A549 (cell line): ENCODE results near the gene HMCN1. TPM values are rescaled to one million over a fixed set of nuclear protein-coding genes. Genes with fewer than 3 reads are reported as not detected.
A peak's percentile ranks its signal among the peaks of the same experiment; 100 is the strongest.

Experiments used
- ATAC-seq, 2 experiments: fragments of 200-7000 bp in 1 of 2; fragments of >200 bp in 1 of 2; cut with Nextera tagmentation in 1 of 2; cut with Tn5 transposase in 1 of 2; 3 replicates each; pipeline versions ENCODE4 v1.8.0 to v1.9.1; 2018 to 2020; ENCODE audit warnings: mild to moderate bottlenecking in 1 of 2, moderate library complexity in 1 of 2
- CTCF ChIA-PET: fragments of 300-600 bp; sonication (Branson Sonifier 250); formaldehyde crosslinking; extraction: SDS; loops from one replicate; lab custom pipeline; 2021; ENCODE audit warnings: antibody characterized with exemption, inconsistent platforms; lab: Yijun Ruan, JAX
- POLR2A ChIA-PET: fragments of 350-600 bp; formaldehyde crosslinking; extraction: SDS; loops from one replicate; lab custom pipeline; 2021; ENCODE audit warnings: antibody characterized with exemption, inconsistent platforms; lab: Yijun Ruan, JAX
- DNase-seq, 2 experiments: peaks; one replicate each; pipeline versions ENCODE4 v3.0.0 to v3.0.0-alpha.2; 2011 to 2016; ENCODE audit warnings: low read depth in 1 of 2, low spot score in 1 of 2
- FAIRE-seq: peaks from 2 replicates; lab custom pipeline; 2011; peaks lifted over from hg19 to GRCh38; lab: Jason Lieb, UNC
- H3K27ac ChIP-seq, 2 experiments: fragments of >200 bp; sonication (Bioruptor Twin); formaldehyde crosslinking; 3 replicates each; pipeline ENCODE4 v1.5.1; 2016 to 2017
- H3K4me1 ChIP-seq: fragments of >200 bp; sonication (Bioruptor Twin); formaldehyde crosslinking; 3 replicates; pipeline ENCODE4 v1.6.1; 2016
- H3K4me2 ChIP-seq: fragments of >200 bp; sonication (Bioruptor Twin); formaldehyde crosslinking; 3 replicates; pipeline ENCODE4 v1.6.1; 2016
- H3K4me3 ChIP-seq: fragments of >200 bp; sonication (Bioruptor Twin); formaldehyde crosslinking; 3 replicates; pipeline ENCODE4 v1.5.1; 2016
- H3K9me3 ChIP-seq: fragments of >200 bp; sonication (Bioruptor Twin); formaldehyde crosslinking; 3 replicates; pipeline ENCODE4 v1.6.1; 2016
- BHLHE40 ChIP-seq: IDR thresholded peaks from 2 replicates; pipeline ENCODE4 v1.6.1; 2012; ENCODE audit warnings: low read depth, low read length, inconsistent platforms
- CBX2 ChIP-seq: fragments of 200-600 bp; sonication (generic); IDR thresholded peaks from 2 replicates; pipeline ENCODE4 v1.6.1; 2016; ENCODE audit warnings: low read depth, mild to moderate bottlenecking, borderline replicate concordance
- CBX8 ChIP-seq: fragments of 200-600 bp; sonication (generic); IDR thresholded peaks from 2 replicates; pipeline ENCODE4 v1.6.1; 2016
- CEBPB ChIP-seq, 2 experiments: fragments of >200 bp in 1 of 2; sonication (Bioruptor Twin) in 1 of 2; formaldehyde crosslinking in 1 of 2; IDR thresholded peaks; 2 replicates each; pipeline ENCODE4 v1.6.1; 2012 to 2016
- EHF ChIP-seq: fragments of 250-450 bp; sonication (Bioruptor Pico); IDR thresholded peaks from 2 replicates; pipeline ENCODE4 v1.5.0; 2020; ENCODE audit warnings: mild to moderate bottlenecking
- EHMT2 ChIP-seq: fragments of 200-600 bp; sonication (generic); IDR thresholded peaks from 2 replicates; pipeline ENCODE4 v1.6.1; 2016; ENCODE audit warnings: antibody characterized with exemption, low read depth, mild to moderate bottlenecking, moderate library complexity
- EP300 ChIP-seq, 2 experiments: fragments of >200 bp; sonication (Bioruptor Twin); formaldehyde crosslinking; IDR thresholded peaks; 2 replicates in 1 of 2; 3 replicates in 1 of 2; pipeline ENCODE4 v1.6.1; 2016 to 2017
- FOSL2 ChIP-seq, 2 experiments: fragments of 450-650 bp in 1 of 2; fragments of >200 bp in 1 of 2; sonication (Bioruptor Twin) in 1 of 2; formaldehyde crosslinking; IDR thresholded peaks; 2 replicates each; pipeline versions ENCODE4 v1.5.0 to v1.6.1; 2016 to 2020; ENCODE audit warnings: mild to moderate bottlenecking in 1 of 2, moderate library complexity in 1 of 2
- HOXB13 ChIP-seq: fragments of 250-450 bp; sonication (Bioruptor Pico); IDR thresholded peaks from 2 replicates; pipeline ENCODE4 v1.5.0; 2020; ENCODE audit warnings: low read depth, mild to moderate bottlenecking, moderate library complexity
- HOXB5 ChIP-seq: fragments of 250-450 bp; sonication (Bioruptor Pico); IDR thresholded peaks from 2 replicates; pipeline ENCODE4 v1.5.0; 2020; ENCODE audit warnings: mild to moderate bottlenecking, moderate library complexity
- KDM1A ChIP-seq: fragments of 200-600 bp; sonication (generic); IDR thresholded peaks from 2 replicates; pipeline ENCODE4 v1.6.1; 2016; ENCODE audit warnings: low read depth, mild to moderate bottlenecking
- MAFK ChIP-seq: fragments of 450-650 bp; IDR thresholded peaks from 2 replicates; pipeline ENCODE4 v1.6.1; 2014; ENCODE audit not compliant: partially characterized antibody
- MAX ChIP-seq: IDR thresholded peaks from 2 replicates; pipeline ENCODE4 v1.6.1; 2012
- NPAS2 ChIP-seq: fragments of 250-450 bp; sonication (Bioruptor Pico); IDR thresholded peaks from 2 replicates; pipeline ENCODE4 v1.8.0; 2022; ENCODE audit warnings: mild to moderate bottlenecking, moderate library complexity, borderline replicate concordance
- POLR2AphosphoS2 ChIP-seq: conservative IDR thresholded peaks from 2 replicates; pipeline ENCODE4 v1.6.1; 2012; ENCODE audit warnings: low read length, improper control_type of control experiment, inconsistent platforms
- RAD21 ChIP-seq, 2 experiments: fragments of >200 bp in 1 of 2; sonication (Bioruptor Twin) in 1 of 2; formaldehyde crosslinking in 1 of 2; IDR thresholded peaks in 1 of 2; conservative IDR thresholded peaks in 1 of 2; 2 replicates in 1 of 2; 3 replicates in 1 of 2; pipeline ENCODE4 v1.6.1; 2012 to 2018; ENCODE audit warnings: inconsistent platforms in 1 of 2
- SMC3 ChIP-seq: fragments of >200 bp; sonication (Bioruptor Twin); formaldehyde crosslinking; IDR thresholded peaks from 3 replicates; pipeline ENCODE4 v1.6.1; 2018; ENCODE audit warnings: inconsistent platforms
- SREBF2 ChIP-seq: fragments of 450-650 bp; IDR thresholded peaks from 2 replicates; pipeline ENCODE4 v1.6.1; 2014; ENCODE audit warnings: mild to moderate bottlenecking, moderate library complexity
- TP53 ChIP-seq: fragments of 250-450 bp; sonication (Bioruptor Pico); IDR thresholded peaks from 2 replicates; pipeline ENCODE4 v1.5.0; 2021; ENCODE audit warnings: mild to moderate bottlenecking, moderate library complexity
- ZC3H11A ChIP-seq: fragments of 450-650 bp; IDR thresholded peaks from 2 replicates; pipeline ENCODE4 v1.6.1; 2014; ENCODE audit warnings: antibody characterized with exemption, mild to moderate bottlenecking
- ZFP36 ChIP-seq: fragments of 450-650 bp; IDR thresholded peaks from 2 replicates; pipeline ENCODE4 v1.6.1; 2014; ENCODE audit warnings: borderline replicate concordance; ENCODE audit not compliant: partially characterized antibody
- WGBS: methylation state at CpG from one replicate; pipeline ENCODE4 v1.1.6; 2017; ENCODE audit errors: missing lambda C conversion rate; 5-methylcytosine and 5-hydroxymethylcytosine counted together
- polyA plus RNA-seq, 4 experiments: library from polyadenylated mRNA; depleted of rRNA in 3 of 4; stranded (reverse); fragments of >200 nt; fragmentation: RNase III in 1 of 4; extraction: RNeasy Plus Mini Kit Qiagen cat#74134 plus additional on column Dnase treatment in 1 of 4; gene quantifications; 2 replicates in 3 of 4; 3 replicates in 1 of 4; pipeline ENCODE4 v1.2.3, GENCODE V29; 2011 to 2017
- TF ChIP-seq, protein P1 (sequence below): fragments of >200 bp; sonication (Bioruptor Twin); formaldehyde crosslinking; IDR thresholded peaks from 3 replicates; pipeline ENCODE4 v1.6.1; 2016
- TF ChIP-seq, protein P2 (sequence below): fragments of 250-450 bp; sonication (Bioruptor Pico); IDR thresholded peaks from 2 replicates; pipeline ENCODE4 v1.5.0; 2021; ENCODE audit warnings: mild to moderate bottlenecking, moderate library complexity, borderline replicate concordance
- TF ChIP-seq, protein P3 (sequence below): fragments of 200-600 bp; sonication (generic); IDR thresholded peaks from 2 replicates; pipeline ENCODE4 v1.6.1; 2016; ENCODE audit warnings: antibody characterized with exemption, mild to moderate bottlenecking, moderate library complexity
- TF ChIP-seq, protein P4 (sequence below): fragments of >200 bp; sonication (Bioruptor Twin); formaldehyde crosslinking; IDR thresholded peaks from 3 replicates; pipeline ENCODE4 v1.5.1; 2016

Gene HMCN1
- polyA plus RNA-seq, 2 of the 4 experiments (the other 2 are of a cell fraction) = 0.03 to 0.06 TPM

DNA sequence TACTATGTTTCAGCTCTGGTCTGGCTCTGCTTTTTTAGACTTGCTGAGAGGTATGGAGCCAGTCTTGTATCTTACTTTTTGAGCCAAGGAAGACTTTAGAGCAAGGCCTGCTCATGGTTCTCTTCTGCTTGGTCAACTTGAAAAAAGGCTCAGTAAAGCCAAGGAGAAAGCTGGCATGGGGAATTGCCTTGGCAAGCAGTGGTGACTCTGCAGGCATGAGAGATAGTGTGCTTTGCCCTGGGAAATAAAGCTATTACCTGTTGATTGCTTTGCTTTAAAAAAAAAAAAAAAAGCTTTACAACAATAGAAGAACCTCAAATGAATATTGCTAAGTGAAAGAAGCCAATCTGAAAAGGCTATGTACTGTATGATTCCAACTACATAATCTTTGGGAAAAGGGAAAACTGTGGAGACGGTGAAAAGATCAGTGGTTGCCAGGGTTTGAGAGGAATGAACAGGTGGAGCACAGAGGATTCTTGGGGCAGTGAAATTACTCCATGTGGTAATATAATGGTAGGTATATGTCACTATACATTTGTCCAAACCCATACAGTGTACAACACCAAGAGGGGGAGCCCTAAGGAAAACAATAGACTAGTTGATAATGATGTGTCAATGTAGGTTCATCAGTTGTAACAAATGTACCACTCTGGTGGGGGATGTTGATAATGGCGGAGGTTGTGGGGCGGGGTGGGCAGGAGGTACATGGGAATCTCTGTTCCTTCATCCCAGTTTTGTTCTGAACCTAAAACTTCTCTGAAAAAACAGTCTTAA, 87.6 kb downstream of the HMCN1 start:
- no peak for TF ChIP-seq SMC3
- peak; percentile 26 to 32; a peak in 3 of 5 replicates for TF ChIP-seq RAD21 (conservative IDR thresholded peaks at IDR 0.05 in 1 of 2, IDR thresholded peaks at IDR 0.05 in 1 of 2)
- no peak for TF ChIP-seq EHF (CRISPR knock-in tag)
- ChIA-PET CTCF (interaction anchor here (1.3 kb wide), 1 partner anchor 9 kb away, joined by 5 read pairs; no protein-coding TSS in a partner anchor), POLR2A (no interaction called here)
- no peak for FAIRE-seq
- DNase-seq = no peak
- 46% methylated on average over 3 of the region's 3 CpGs for WGBS
- Histone ChIP-seq H3K9me3 (no peaks in the 10 kb centered on the region), H3K27ac (no peak overlapping the region), H3K4me1 (no peaks in the 10 kb centered on the region), H3K4me2 (no peak overlapping the region), H3K4me3 (no peak overlapping the region)
- ATAC-seq = peak in 1 of 2 experiments; percentile 43; a peak in 1 of 6 replicates

DNA sequence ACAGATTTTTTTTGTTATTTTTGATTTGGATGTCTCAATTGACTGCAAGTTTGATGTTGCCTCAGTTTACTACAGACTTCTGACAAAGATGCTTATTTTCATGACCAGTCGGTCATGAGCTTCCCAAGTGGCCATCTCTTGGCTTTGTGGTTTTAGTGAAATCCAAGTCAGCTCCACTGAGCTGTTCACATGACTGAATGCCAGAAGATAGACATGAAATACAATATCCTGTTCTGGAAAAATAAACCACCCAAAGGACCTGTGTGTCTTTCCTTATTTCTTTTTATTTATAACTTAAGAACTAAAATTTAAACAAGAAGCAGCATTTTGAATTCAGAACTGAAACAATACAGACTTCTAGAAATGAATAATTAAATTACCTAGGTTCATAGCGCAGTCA, 89.3 kb downstream of the HMCN1 start:
- H3K4me2 ChIP-seq = no peak overlapping the region
- H3K27ac ChIP-seq = no peak overlapping the region
- CTCF ChIA-PET = no interaction called here
- H3K4me3 ChIP-seq = no peak overlapping the region
- ATAC-seq (no peak), FAIRE-seq (no peak), DNase-seq (no peak)
- 33% methylated on average over 2 of the region's 2 CpGs for WGBS
- H3K9me3 ChIP-seq = no peaks in the 10 kb centered on the region
- H3K4me1 ChIP-seq = no peaks in the 10 kb centered on the region
- TF ChIP-seq CEBPB (IDR thresholded peaks at IDR 0.05) (no peak), EHF (CRISPR knock-in tag) (no peak), EP300 (IDR thresholded peaks at IDR 0.05) (no peak), ZFP36 (no peak), ZC3H11A (no peak), MAFK (no peak), FOSL2 (IDR thresholded peaks at IDR 0.05) (no peak), FOSL2 (CRISPR knock-in tag; IDR thresholded peaks at IDR 0.05) (no peak), CBX8 (no peak), BHLHE40 (no peak), SREBF2 (no peak), KDM1A (no peak)
- POLR2A ChIA-PET = no interaction called here

DNA sequence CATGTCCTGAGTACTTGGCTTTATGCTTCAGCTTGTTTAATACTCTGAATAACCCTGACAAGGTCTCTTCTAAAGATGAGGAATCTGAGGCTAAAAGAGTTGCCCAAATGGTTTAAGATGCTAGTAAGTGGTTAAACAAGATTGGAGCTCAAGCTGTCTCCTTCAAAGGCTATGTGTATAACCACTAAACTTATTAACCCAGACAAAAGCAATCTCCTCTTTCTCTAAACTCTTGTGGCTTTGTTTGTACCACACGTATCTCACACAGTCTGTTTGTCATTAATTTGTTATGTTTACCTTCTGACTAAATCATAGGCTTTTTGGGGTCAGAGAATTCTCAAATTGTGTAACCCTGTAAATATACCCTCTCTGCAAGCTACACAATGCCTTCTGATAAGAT, 89.9 kb downstream of the HMCN1 start:
- Histone ChIP-seq H3K4me1 (no peaks in the 10 kb centered on the region), H3K4me2 (no peak overlapping the region), H3K27ac (no peak overlapping the region), H3K9me3 (no peaks in the 10 kb centered on the region), H3K4me3 (no peak overlapping the region)
- ChIA-PET CTCF (no interaction called here), POLR2A (no interaction called here)
- peak; percentile 46 for FAIRE-seq
- no peak for ATAC-seq
- DNase-seq = no peak
- WGBS = 3% methylated on average over 1 of the region's 1 CpG
- TF ChIP-seq HOXB13 (CRISPR knock-in tag) (no peak), NPAS2 (CRISPR knock-in tag) (no peak), BHLHE40 (no peak), SREBF2 (no peak), CBX2 (no peak), HOXB5 (no peak), EP300 (IDR thresholded peaks at IDR 0.05) (no peak), EHMT2 (no peak), MAX (no peak), TP53 (no peak), POLR2AphosphoS2 (no peak)
- TF ChIP-seq, protein P1, sequence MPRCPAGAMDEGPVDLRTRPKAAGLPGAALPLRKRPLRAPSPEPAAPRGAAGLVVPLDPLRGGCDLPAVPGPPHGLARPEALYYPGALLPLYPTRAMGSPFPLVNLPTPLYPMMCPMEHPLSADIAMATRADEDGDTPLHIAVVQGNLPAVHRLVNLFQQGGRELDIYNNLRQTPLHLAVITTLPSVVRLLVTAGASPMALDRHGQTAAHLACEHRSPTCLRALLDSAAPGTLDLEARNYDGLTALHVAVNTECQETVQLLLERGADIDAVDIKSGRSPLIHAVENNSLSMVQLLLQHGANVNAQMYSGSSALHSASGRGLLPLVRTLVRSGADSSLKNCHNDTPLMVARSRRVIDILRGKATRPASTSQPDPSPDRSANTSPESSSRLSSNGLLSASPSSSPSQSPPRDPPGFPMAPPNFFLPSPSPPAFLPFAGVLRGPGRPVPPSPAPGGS = no peak
- TF ChIP-seq, protein P2, sequence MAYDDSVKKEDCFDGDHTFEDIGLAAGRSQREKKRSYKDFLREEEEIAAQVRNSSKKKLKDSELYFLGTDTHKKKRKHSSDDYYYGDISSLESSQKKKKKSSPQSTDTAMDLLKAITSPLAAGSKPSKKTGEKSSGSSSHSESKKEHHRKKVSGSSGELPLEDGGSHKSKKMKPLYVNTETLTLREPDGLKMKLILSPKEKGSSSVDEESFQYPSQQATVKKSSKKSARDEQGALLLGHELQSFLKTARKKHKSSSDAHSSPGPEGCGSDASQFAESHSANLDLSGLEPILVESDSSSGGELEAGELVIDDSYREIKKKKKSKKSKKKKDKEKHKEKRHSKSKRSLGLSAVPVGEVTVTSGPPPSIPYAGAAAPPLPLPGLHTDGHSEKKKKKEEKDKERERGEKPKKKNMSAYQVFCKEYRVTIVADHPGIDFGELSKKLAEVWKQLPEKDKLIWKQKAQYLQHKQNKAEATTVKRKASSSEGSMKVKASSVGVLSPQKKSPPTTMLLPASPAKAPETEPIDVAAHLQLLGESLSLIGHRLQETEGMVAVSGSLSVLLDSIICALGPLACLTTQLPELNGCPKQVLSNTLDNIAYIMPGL (CRISPR knock-in tag) = no peak
- TF ChIP-seq, protein P3, sequence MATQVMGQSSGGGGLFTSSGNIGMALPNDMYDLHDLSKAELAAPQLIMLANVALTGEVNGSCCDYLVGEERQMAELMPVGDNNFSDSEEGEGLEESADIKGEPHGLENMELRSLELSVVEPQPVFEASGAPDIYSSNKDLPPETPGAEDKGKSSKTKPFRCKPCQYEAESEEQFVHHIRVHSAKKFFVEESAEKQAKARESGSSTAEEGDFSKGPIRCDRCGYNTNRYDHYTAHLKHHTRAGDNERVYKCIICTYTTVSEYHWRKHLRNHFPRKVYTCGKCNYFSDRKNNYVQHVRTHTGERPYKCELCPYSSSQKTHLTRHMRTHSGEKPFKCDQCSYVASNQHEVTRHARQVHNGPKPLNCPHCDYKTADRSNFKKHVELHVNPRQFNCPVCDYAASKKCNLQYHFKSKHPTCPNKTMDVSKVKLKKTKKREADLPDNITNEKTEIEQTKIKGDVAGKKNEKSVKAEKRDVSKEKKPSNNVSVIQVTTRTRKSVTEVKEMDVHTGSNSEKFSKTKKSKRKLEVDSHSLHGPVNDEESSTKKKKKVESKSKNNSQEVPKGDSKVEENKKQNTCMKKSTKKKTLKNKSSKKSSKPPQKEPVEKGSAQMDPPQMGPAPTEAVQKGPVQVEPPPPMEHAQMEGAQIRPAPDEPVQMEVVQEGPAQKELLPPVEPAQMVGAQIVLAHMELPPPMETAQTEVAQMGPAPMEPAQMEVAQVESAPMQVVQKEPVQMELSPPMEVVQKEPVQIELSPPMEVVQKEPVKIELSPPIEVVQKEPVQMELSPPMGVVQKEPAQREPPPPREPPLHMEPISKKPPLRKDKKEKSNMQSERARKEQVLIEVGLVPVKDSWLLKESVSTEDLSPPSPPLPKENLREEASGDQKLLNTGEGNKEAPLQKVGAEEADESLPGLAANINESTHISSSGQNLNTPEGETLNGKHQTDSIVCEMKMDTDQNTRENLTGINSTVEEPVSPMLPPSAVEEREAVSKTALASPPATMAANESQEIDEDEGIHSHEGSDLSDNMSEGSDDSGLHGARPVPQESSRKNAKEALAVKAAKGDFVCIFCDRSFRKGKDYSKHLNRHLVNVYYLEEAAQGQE = no peak
- TF ChIP-seq, protein P4, sequence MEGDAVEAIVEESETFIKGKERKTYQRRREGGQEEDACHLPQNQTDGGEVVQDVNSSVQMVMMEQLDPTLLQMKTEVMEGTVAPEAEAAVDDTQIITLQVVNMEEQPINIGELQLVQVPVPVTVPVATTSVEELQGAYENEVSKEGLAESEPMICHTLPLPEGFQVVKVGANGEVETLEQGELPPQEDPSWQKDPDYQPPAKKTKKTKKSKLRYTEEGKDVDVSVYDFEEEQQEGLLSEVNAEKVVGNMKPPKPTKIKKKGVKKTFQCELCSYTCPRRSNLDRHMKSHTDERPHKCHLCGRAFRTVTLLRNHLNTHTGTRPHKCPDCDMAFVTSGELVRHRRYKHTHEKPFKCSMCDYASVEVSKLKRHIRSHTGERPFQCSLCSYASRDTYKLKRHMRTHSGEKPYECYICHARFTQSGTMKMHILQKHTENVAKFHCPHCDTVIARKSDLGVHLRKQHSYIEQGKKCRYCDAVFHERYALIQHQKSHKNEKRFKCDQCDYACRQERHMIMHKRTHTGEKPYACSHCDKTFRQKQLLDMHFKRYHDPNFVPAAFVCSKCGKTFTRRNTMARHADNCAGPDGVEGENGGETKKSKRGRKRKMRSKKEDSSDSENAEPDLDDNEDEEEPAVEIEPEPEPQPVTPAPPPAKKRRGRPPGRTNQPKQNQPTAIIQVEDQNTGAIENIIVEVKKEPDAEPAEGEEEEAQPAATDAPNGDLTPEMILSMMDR = no peak
